Sigmoid colon (tissue), 7 donors: Measurements from ENCODE around the gene ZNF264. TPM values are rescaled to one million over a fixed set of nuclear protein-coding genes. Genes with fewer than 3 reads are reported as not detected.
"Not testable (repeated sequence)": the region's sequence is repeated elsewhere in the genome, so short reads cannot be mapped to it uniquely, and the experiment has no call there.

Experiments used
- DNase-seq: peaks from one replicate; pipeline ENCODE4 v3.0.0-alpha.2; 2019
- H3K27ac ChIP-seq, 4 donors: fragments of 200-600 bp; sonication (generic); one replicate each; pipeline ENCODE4 v1.5.1; 2016 to 2019; ENCODE audit warnings: mild to moderate bottlenecking in 1 of 4
- H3K27me3 ChIP-seq, 3 donors: fragments of 200-600 bp; sonication (generic); one replicate each; pipeline ENCODE4 v1.5.1; 2019; ENCODE audit warnings: mild to moderate bottlenecking in 1 of 3
- H3K36me3 ChIP-seq, 4 donors: fragments of 200-600 bp; sonication (generic); one replicate each; pipeline ENCODE4 v1.5.1; 2016 to 2019
- H3K4me1 ChIP-seq, 4 donors: fragments of 200-600 bp; sonication (generic); one replicate each; pipeline ENCODE4 v1.5.1; 2017 to 2019
- H3K4me3 ChIP-seq, 4 donors: fragments of 200-600 bp; sonication (generic); one replicate each; pipeline ENCODE4 v1.5.1; 2017 to 2019; ENCODE audit warnings: mild to moderate bottlenecking in 2 of 4, moderate library complexity in 1 of 4
- H3K9me3 ChIP-seq, 4 donors: fragments of 200-600 bp in 3 of 4; sonication (generic) in 3 of 4; one replicate each; pipeline versions ENCODE4 v1.5.1 to v1.6.1; 2013 to 2019
- EP300 ChIP-seq, 4 donors: sonication (generic); formaldehyde crosslinking; IDR thresholded peaks; one replicate each; pipeline ENCODE4 v1.6.1; 2017; ENCODE audit warnings: antibody characterized with exemption in 4 of 4
- POLR2A ChIP-seq, 2 donors: fragments of 450-650 bp; IDR thresholded peaks; one replicate each; pipeline ENCODE4 v1.6.1; 2016; ENCODE audit warnings: antibody characterized with exemption in 2 of 2, mild to moderate bottlenecking in 2 of 2, moderate library complexity in 2 of 2
- POLR2AphosphoS5 ChIP-seq, 4 donors: sonication (generic); formaldehyde crosslinking; IDR thresholded peaks; one replicate each; pipeline ENCODE4 v1.6.1; 2017; ENCODE audit warnings: antibody characterized with exemption in 4 of 4
- WGBS, 2 donors: extraction: QIAGEN DNeasy Blood & Tissue Kit; methylation state at CpG; one replicate each; pipeline ENCODE4 v1.1.7; 2013; 5-methylcytosine and 5-hydroxymethylcytosine counted together
- intact Hi-C: fragments of 100-400 bp; cut with DNase I; formaldehyde crosslinking; loops from one replicate; pipeline ENCODE4 v1.15.1; 2023
- polyA plus RNA-seq, 3 donors: library from polyadenylated mRNA; stranded (reverse); fragments of 200-250 nt; gene quantifications; one replicate each; pipeline ENCODE4 v1.2.3, GENCODE V29; 2013
- total RNA-seq, 4 donors: library from RNA; depleted of rRNA; stranded (reverse); fragments of >200 nt; gene quantifications; one replicate each; pipeline ENCODE4 v1.1.0, GENCODE V29; 2016
- TF ChIP-seq, protein P1 (sequence below), 4 experiments: fragments of 450-650 bp in 3 of 4; fragments of 200-600 bp in 1 of 4; IDR thresholded peaks; one replicate each; pipeline ENCODE4 v1.5.1; 2016 to 2019; ENCODE audit warnings: antibody characterized with exemption in 4 of 4, mild to moderate bottlenecking in 3 of 4, moderate library complexity in 2 of 4
- donor health status: healthy with polysubstance abuse.
- donor health status: Bipolar disorder and iron deficiency.
- donor health status: healthy.

ZNF264 gene
- total and polyA plus RNA-seq, 7 donors: 1.2 to 39.6 (median 18.5) TPM

DNA sequence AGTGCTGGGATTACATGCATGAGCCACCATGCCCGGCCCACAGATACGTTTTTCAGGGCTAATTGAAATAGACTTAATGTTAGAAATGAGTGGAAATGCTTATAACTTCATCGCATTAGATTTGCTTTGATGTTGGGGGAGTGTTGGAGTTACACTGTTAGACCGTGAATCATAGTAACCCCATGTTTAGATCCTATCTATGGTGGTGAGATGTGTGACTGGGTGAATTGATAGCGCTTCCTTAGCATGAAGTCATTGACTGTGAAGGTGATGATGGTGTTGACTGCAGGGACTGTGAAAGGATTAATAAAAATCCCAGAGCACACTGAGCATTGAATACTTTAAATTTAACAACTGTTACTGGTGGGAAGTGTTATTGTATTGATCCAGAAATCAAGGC, 1.7 kb downstream of the ZNF264 start:
- peak overlapping the region in 3 of 4 donors; percentile 69 to 89 (median 76) for H3K4me3 ChIP-seq
- H3K27ac ChIP-seq: no peak overlapping the region
- peaks cover 8 to 52% (median 43%) of the 10 kb centered on the region in 4 donors for H3K36me3 ChIP-seq
- H3K27me3 ChIP-seq: no peaks in the 10 kb centered on the region
- intact Hi-C loops: loop anchor here (5.0 kb wide), 1 partner anchor 89 kb away; the partner anchor contains the start of gene ZNF460
- 86 to 94% methylated on average over 5 of the region's 5 CpGs for WGBS, 2 donors
- no peak for DNase-seq
- TF ChIP-seq, protein P1, sequence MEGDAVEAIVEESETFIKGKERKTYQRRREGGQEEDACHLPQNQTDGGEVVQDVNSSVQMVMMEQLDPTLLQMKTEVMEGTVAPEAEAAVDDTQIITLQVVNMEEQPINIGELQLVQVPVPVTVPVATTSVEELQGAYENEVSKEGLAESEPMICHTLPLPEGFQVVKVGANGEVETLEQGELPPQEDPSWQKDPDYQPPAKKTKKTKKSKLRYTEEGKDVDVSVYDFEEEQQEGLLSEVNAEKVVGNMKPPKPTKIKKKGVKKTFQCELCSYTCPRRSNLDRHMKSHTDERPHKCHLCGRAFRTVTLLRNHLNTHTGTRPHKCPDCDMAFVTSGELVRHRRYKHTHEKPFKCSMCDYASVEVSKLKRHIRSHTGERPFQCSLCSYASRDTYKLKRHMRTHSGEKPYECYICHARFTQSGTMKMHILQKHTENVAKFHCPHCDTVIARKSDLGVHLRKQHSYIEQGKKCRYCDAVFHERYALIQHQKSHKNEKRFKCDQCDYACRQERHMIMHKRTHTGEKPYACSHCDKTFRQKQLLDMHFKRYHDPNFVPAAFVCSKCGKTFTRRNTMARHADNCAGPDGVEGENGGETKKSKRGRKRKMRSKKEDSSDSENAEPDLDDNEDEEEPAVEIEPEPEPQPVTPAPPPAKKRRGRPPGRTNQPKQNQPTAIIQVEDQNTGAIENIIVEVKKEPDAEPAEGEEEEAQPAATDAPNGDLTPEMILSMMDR (IDR thresholded peaks at IDR 0.05): no peak
- H3K9me3 ChIP-seq: no peaks in the 10 kb centered on the region
- H3K4me1 ChIP-seq: peaks cover 0 to 30% (median 16%) of the 10 kb centered on the region in 4 donors

GRCh38 chr19:57197874-57198273, 6.6 kb downstream of the ZNF264 start:
- H3K4me1 ChIP-seq: peaks cover 0 to 16% (median 12%) of the 10 kb centered on the region in 4 donors
- peaks cover 8 to 78% (median 52%) of the 10 kb centered on the region in 4 donors for H3K36me3 ChIP-seq
- DNase-seq, H3K27me3 ChIP-seq, intact Hi-C loops, H3K9me3 ChIP-seq, H3K4me3 ChIP-seq, H3K27ac ChIP-seq: not testable (repeated sequence)
- 96 to 97% methylated on average over 6 of the region's 6 CpGs for WGBS, 2 donors

- Histone ChIP-seq H3K27ac (no peak overlapping the region), H3K36me3 (peaks cover 4 to 70% (median 26%) of the 10 kb centered on the region in 4 donors), H3K27me3 (no peaks in the 10 kb centered on the region), H3K4me1 (peaks cover 0 to 8% (median 0%) of the 10 kb centered on the region in 4 donors), H3K9me3 (no peaks in the 10 kb centered on the region), H3K4me3 (no peak overlapping the region)
- WGBS, 2 donors: 91 to 96% methylated on average over 5 of the region's 5 CpGs
- intact Hi-C loops: no loop called here
- DNase-seq: no peak
- TF ChIP-seq POLR2A (IDR thresholded peaks at IDR 0.05) (no peak), EP300 (IDR thresholded peaks at IDR 0.05) (no peak), POLR2AphosphoS5 (IDR thresholded peaks at IDR 0.05) (no peak)
- TF ChIP-seq, protein P1 (IDR thresholded peaks at IDR 0.05): no peak
These were observed 10.9 kb downstream of the ZNF264 start for GRCh38 chr19:57202160-57202559.

DNA sequence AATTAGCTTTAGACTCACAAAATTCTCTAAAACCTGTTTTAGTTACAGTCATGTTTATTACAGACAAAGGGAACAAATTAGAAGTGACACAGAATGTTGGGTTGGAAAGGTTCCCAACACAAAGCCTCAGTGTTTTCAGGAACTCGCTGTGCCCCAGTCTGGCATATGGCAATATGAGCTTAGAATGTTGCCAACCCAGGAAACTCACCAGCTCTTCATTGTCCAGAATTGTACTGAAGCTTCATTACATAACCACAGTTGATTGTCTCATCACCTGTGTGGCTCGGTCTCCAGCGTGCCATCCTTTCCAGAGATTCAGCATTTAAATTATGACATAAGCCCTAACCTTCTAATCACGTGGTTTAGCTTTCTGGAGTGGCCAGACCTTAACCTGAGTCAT, 19.1 kb downstream of the ZNF264 start:
- Histone ChIP-seq H3K9me3 (peaks cover 0 to 4% (median 2%) of the 10 kb centered on the region in 4 donors), H3K27me3 (no peaks in the 10 kb centered on the region), H3K27ac (no peak overlapping the region), H3K4me3 (no peak overlapping the region), H3K36me3 (peaks cover 34 to 84% (median 57%) of the 10 kb centered on the region in 4 donors), H3K4me1 (no peaks in the 10 kb centered on the region)
- no peak for DNase-seq
- 82 to 86% methylated on average over 4 of the region's 4 CpGs for WGBS, 2 donors
- intact Hi-C loops: no loop called here
- TF ChIP-seq EP300 (IDR thresholded peaks at IDR 0.05) (no peak), POLR2AphosphoS5 (IDR thresholded peaks at IDR 0.05) (no peak), POLR2A (IDR thresholded peaks at IDR 0.05) (no peak)
- TF ChIP-seq, protein P1 (IDR thresholded peaks at IDR 0.05): no peak

DNA sequence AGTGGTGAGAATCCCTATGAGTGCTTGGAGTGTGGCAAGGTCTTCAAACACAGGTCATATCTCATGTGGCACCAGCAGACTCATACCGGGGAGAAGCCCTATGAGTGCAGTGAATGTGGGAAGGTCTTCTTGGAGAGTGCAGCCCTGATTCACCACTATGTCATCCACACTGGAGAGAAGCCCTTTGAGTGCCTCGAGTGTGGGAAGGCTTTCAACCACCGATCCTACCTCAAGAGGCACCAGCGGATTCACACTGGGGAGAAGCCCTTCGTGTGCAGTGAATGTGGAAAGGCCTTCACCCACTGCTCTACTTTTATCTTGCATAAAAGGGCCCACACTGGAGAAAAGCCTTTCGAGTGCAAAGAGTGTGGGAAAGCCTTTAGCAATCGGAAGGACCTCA, 20.8 kb downstream of the ZNF264 start:
- 95 to 97% methylated on average over 7 of the region's 7 CpGs for WGBS, 2 donors
- no peak overlapping the region for H3K4me3 ChIP-seq
- TF ChIP-seq POLR2A (IDR thresholded peaks at IDR 0.05): no peak
- TF ChIP-seq, protein P1 (IDR thresholded peaks at IDR 0.05): no peak
- no peak for TF ChIP-seq EP300 (IDR thresholded peaks at IDR 0.05)
- TF ChIP-seq POLR2AphosphoS5 (IDR thresholded peaks at IDR 0.05): no peak
- H3K27me3 ChIP-seq: no peaks in the 10 kb centered on the region
- H3K9me3 ChIP-seq: peaks cover 0 to 4% (median 2%) of the 10 kb centered on the region in 4 donors
- DNase-seq: no peak
- H3K4me1 ChIP-seq: no peaks in the 10 kb centered on the region
- H3K36me3 ChIP-seq: peaks cover 30 to 82% (median 50%) of the 10 kb centered on the region in 4 donors
- H3K27ac ChIP-seq: no peak overlapping the region
- intact Hi-C loops: no loop called here
